Ishikawa (cell line): ENCODE results near the gene GFRA1.

Experiments
- CEBPB ChIP-seq: IDR thresholded peaks from 2 replicates; pipeline ENCODE4 v1.6.1; 2012
- EGR1 ChIP-seq: IDR thresholded peaks from 2 replicates; pipeline ENCODE4 v1.6.1; 2012
- EP300 ChIP-seq: IDR thresholded peaks from 2 replicates; pipeline ENCODE4 v1.6.1; 2012; ENCODE audit warnings: borderline replicate concordance
- FOXM1 ChIP-seq: IDR thresholded peaks from 2 replicates; pipeline ENCODE4 v1.6.1; 2012; ENCODE audit warnings: low read depth, borderline replicate concordance
- NFIC ChIP-seq: IDR thresholded peaks from 2 replicates; pipeline ENCODE4 v1.6.1; 2012
- RAD21 ChIP-seq: IDR thresholded peaks from 2 replicates; pipeline ENCODE4 v1.6.1; 2012; ENCODE audit warnings: low read depth
- YY1 ChIP-seq: IDR thresholded peaks from 2 replicates; pipeline ENCODE4 v1.6.1; 2012; ENCODE audit warnings: low read depth
- TF ChIP-seq, protein P1 (sequence below): IDR thresholded peaks from 2 replicates; pipeline ENCODE4 v1.6.1; 2012

DNA sequence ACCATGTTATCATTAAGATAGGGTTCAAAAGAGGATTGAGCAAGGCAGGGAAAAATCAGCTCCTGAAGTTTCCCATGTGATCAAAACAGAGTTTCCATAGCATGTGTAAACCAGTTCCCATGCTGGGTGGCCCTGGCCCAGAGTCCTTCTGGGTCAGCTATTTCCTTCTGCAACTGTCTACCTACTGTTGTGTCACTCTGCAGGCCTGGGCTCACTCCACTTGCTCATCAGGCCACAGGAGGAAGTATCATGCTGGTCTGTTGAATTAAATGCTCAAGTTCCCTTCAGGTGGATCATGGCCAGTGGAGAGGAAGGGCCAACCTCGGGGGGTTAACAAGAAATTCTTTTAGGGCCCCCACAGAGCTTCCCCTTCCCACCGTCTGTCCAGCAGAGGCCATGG is 104.7 kb downstream of the GFRA1 start:
- TF ChIP-seq EGR1 (no peak), YY1 (no peak), EP300 (no peak), CEBPB (no peak), RAD21 (no peak), NFIC (no peak), FOXM1 (no peak)
- TF ChIP-seq, protein P1, sequence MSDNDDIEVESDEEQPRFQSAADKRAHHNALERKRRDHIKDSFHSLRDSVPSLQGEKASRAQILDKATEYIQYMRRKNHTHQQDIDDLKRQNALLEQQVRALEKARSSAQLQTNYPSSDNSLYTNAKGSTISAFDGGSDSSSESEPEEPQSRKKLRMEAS: no peak
